Tibial artery (tissue), 4 donors: ENCODE results near the gene HID1.

Source experiments
- DNase-seq, 2 donors: peaks; one replicate each; pipeline ENCODE4 v3.0.0-alpha.2; 2019
- H3K27ac ChIP-seq, 2 donors: fragments of 200-600 bp; sonication (generic) in 1 of 2; 1 replicate in 1 of 2; 2 replicates in 1 of 2; pipeline ENCODE4 v1.5.1; 2018 to 2019; ENCODE audit warnings: mild to moderate bottlenecking in 1 of 2
- H3K27me3 ChIP-seq, 2 donors: fragments of 200-600 bp; sonication (generic) in 1 of 2; one replicate each; pipeline versions ENCODE4 v1.5.1 to v1.6.0; 2016 to 2019
- H3K36me3 ChIP-seq, 3 donors: fragments of 200-600 bp; sonication (generic) in 2 of 3; one replicate each; pipeline ENCODE4 v1.5.1; 2016 to 2019; ENCODE audit warnings: mild to moderate bottlenecking in 2 of 3
- H3K4me1 ChIP-seq, 4 donors: fragments of 200-600 bp; sonication (generic) in 2 of 4; 1 replicate in 3 of 4; 2 replicates in 1 of 4; pipeline ENCODE4 v1.5.1; 2016 to 2019
- H3K4me3 ChIP-seq, 2 donors: fragments of 200-600 bp; sonication (generic) in 1 of 2; 1 replicate in 1 of 2; 2 replicates in 1 of 2; pipeline ENCODE4 v1.5.1; 2018 to 2019; ENCODE audit warnings: mild to moderate bottlenecking in 2 of 2
- H3K9me3 ChIP-seq, 3 donors: fragments of 200-600 bp; sonication (generic) in 1 of 3; one replicate each; pipeline ENCODE4 v1.5.1; 2016 to 2019
- intact Hi-C: fragments of 100-400 bp; cut with DNase I; formaldehyde crosslinking; loops from one replicate; pipeline ENCODE4 v1.15.0; 2023; ENCODE audit warnings: low total_unique reads
- TF ChIP-seq, protein P1 (sequence below), 2 experiments: fragments of 200-600 bp in 1 of 2; fragments of 450-650 bp in 1 of 2; IDR thresholded peaks; one replicate each; pipeline ENCODE4 v1.5.1; 2017 to 2019; ENCODE audit warnings: antibody characterized with exemption in 2 of 2, mild to moderate bottlenecking in 1 of 2, moderate library complexity in 1 of 2

Gene HID1

GRCh38 chr17:74953134-74953687 is 19.3 kb downstream of the HID1 start:
- Histone ChIP-seq H3K27ac (no peak overlapping the region), H3K36me3 (peaks cover 0 to 19% (median 0%) of the 10 kb centered on the region in 3 donors), H3K27me3 (peaks cover 0 to 45% of the 10 kb centered on the region in 2 donors), H3K4me3 (no peak overlapping the region), H3K9me3 (no peaks in the 10 kb centered on the region), H3K4me1 (no peaks in the 10 kb centered on the region)
- TF ChIP-seq, protein P1, sequence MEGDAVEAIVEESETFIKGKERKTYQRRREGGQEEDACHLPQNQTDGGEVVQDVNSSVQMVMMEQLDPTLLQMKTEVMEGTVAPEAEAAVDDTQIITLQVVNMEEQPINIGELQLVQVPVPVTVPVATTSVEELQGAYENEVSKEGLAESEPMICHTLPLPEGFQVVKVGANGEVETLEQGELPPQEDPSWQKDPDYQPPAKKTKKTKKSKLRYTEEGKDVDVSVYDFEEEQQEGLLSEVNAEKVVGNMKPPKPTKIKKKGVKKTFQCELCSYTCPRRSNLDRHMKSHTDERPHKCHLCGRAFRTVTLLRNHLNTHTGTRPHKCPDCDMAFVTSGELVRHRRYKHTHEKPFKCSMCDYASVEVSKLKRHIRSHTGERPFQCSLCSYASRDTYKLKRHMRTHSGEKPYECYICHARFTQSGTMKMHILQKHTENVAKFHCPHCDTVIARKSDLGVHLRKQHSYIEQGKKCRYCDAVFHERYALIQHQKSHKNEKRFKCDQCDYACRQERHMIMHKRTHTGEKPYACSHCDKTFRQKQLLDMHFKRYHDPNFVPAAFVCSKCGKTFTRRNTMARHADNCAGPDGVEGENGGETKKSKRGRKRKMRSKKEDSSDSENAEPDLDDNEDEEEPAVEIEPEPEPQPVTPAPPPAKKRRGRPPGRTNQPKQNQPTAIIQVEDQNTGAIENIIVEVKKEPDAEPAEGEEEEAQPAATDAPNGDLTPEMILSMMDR (IDR thresholded peaks at IDR 0.05) = no peak
- DNase-seq = no peak
- intact Hi-C loops = no loop called here

GRCh38 chr17:74952431-74953133 is 20.0 kb downstream of the HID1 start:
- peaks cover 0 to 19% (median 0%) of the 10 kb centered on the region in 3 donors for H3K36me3 ChIP-seq
- H3K4me1 ChIP-seq = no peaks in the 10 kb centered on the region
- peaks cover 0 to 48% of the 10 kb centered on the region in 2 donors for H3K27me3 ChIP-seq
- TF ChIP-seq, protein P1 (IDR thresholded peaks at IDR 0.05) = no peak
- no peak overlapping the region for H3K27ac ChIP-seq
- no peaks in the 10 kb centered on the region for H3K9me3 ChIP-seq
- intact Hi-C loops = no loop called here
- no peak overlapping the region for H3K4me3 ChIP-seq
- DNase-seq = no peak

DNA sequence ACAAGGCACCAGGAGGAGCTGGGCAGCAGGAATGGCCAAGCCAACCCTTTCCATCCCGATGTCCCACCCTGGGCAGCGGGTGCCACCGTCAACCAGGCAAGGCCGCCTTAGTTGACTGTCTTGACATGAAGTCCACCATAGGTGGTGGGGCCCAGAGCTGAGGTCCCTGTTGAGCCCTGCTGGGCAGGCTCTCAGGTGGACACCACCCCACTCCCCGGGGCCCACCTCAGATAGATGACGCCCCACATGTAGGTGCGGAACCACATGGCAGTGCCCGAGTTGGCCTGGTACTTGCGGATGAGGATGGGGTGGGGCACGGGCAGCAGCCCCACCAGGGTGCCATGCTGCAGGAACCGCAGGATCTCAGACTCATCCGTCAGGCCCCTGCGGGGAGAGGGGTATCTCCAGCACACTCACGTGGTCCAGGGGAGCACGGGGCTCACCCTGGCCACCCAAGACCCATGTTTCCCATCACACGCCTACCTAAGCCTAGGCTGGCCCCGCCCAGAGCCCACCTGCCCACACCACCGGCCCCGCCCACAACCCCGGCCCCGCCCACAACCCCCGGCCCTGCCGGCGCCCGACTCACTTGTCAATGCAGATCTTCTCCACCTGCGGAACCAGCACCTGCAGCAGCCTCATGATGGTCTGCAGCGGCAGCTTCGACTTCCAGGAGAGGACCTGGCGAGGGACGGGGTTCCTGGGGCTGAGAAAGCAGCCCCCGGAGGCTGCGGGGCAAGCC is 20.7 kb downstream of the HID1 start:
- no peaks in the 10 kb centered on the region for H3K9me3 ChIP-seq
- intact Hi-C loops = no loop called here
- no peaks in the 10 kb centered on the region for H3K4me1 ChIP-seq
- TF ChIP-seq, protein P1 (IDR thresholded peaks at IDR 0.05) = no peak
- no peak overlapping the region for H3K4me3 ChIP-seq
- H3K36me3 ChIP-seq = peaks cover 0 to 19% (median 0%) of the 10 kb centered on the region in 3 donors
- no peak for DNase-seq
- H3K27me3 ChIP-seq = peaks cover 0 to 56% of the 10 kb centered on the region in 2 donors
- no peak overlapping the region for H3K27ac ChIP-seq

GRCh38 chr17:74951065-74951464 is 21.5 kb downstream of the HID1 start:
- peaks cover 0 to 60% of the 10 kb centered on the region in 2 donors for H3K27me3 ChIP-seq
- TF ChIP-seq, protein P1 (IDR thresholded peaks at IDR 0.05) = no peak
- H3K36me3 ChIP-seq = peaks cover 0 to 19% (median 0%) of the 10 kb centered on the region in 3 donors
- no peak for DNase-seq
- H3K9me3 ChIP-seq = no peaks in the 10 kb centered on the region
- H3K4me3 ChIP-seq = no peak overlapping the region
- intact Hi-C loops = no loop called here
- no peak overlapping the region for H3K27ac ChIP-seq
- H3K4me1 ChIP-seq = no peaks in the 10 kb centered on the region

GRCh38 chr17:74950207-74950606 is 22.4 kb downstream of the HID1 start:
- no peaks in the 10 kb centered on the region for H3K9me3 ChIP-seq
- peaks cover 0 to 19% (median 0%) of the 10 kb centered on the region in 3 donors for H3K36me3 ChIP-seq
- no peak overlapping the region for H3K27ac ChIP-seq
- H3K4me3 ChIP-seq = no peak overlapping the region
- TF ChIP-seq, protein P1 (IDR thresholded peaks at IDR 0.05) = no peak
- intact Hi-C loops = no loop called here
- DNase-seq = no peak
- peaks cover 0 to 60% of the 10 kb centered on the region in 2 donors for H3K27me3 ChIP-seq
- no peaks in the 10 kb centered on the region for H3K4me1 ChIP-seq
